T-helper 9 cell (primary cell): ENCODE data around the gene LGMN.
"Not testable (repeated sequence)": the region's sequence is repeated elsewhere in the genome, so short reads cannot be mapped to it uniquely, and the experiment has no call there.

Experiments used
- DNase-seq: peaks from one replicate; pipeline ENCODE4 v3.0.0-alpha.2; 2020
- total RNA-seq, 2 donors: gene quantifications; one replicate each; lab custom pipeline; 2026; lab: John Stamatoyannopoulos, UW

The LGMN gene
- 2.9 to 6.6 reads per million in 2 donors for total RNA-seq

DNA sequence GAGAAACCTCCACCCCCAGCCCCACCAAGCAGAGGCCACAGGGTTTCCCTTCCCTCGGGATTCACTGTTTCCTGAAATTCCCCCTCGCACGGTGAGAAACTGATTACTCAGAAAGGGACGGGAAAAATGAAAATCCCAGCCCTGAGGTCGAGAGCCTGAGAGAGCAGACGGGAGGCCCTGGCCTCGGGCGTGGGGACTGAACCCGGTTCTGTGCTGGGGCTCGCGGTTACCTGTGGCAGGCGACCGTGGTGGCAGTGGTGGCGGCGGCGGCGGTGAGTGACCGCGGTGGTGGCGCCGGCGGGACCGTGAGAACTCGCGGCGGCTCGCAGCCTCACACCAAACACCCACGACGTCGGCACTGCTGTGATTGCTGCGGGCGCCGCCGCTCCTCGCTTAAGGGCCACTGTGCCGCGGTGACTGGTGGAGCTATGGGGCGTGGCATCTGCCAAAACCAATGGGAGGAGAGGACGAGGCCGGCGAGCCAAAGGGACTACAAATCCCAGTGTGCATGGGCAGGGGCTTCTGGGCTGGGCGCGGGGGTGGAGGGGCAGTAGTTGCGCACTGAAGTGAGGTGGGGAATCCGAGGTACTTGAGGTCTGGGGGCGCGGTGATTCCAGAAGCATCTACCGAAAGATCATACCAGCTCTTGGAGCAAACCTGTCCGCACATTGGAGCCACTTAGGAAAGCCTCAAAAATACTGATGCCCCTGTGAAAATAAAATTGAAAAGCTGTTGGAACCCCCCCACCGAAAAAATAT lies at the start of gene LGMN:
TSS of gene LGMN (minus strand) at position 369 of the 758 bp plus-strand sequence. CDS start 15,841 bp downstream, outside the sequence.
- peak; percentile 59 for DNase-seq

DNA sequence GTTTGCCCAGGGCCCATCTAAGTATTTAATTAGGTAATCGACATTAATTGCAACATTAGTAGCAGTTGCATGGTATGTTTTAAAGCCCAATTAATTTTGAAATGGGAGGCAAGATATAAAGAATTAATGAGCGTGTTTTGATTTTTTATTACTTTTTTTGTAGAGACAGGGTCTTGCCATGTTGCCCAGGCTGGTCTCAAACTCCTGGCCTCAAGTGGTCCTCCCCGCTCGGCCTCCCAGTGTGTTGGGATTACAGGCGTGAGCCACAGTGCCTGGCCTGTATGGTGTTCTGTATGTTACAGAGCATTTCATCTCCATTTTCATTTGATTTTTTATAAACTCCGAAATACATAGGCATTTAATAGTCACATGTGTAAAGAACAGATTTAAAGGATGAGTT lies 46.5 kb upstream of the LGMN start:
- no peak for DNase-seq

DNA sequence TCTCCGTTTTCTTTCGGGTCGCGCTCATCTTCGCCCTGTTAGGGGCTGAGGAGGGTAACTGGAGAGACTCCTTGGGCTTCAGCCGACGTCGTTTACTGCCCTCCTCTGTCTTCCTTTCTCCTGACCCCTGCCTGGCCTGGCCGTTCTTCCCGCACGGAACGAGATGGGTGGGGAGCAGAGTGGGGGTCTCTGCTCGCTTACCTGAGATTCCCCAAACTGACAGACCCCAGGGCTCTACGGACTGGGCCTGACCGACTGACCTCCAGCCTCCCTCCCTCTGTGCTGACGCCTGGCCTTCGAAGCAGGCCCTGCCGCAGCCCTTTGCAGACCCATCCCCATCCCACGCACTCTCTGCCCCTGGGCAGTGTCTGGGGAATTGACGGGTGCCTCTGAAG lies 46.1 kb upstream of the LGMN start:
- peak; percentile 5 for DNase-seq

DNA sequence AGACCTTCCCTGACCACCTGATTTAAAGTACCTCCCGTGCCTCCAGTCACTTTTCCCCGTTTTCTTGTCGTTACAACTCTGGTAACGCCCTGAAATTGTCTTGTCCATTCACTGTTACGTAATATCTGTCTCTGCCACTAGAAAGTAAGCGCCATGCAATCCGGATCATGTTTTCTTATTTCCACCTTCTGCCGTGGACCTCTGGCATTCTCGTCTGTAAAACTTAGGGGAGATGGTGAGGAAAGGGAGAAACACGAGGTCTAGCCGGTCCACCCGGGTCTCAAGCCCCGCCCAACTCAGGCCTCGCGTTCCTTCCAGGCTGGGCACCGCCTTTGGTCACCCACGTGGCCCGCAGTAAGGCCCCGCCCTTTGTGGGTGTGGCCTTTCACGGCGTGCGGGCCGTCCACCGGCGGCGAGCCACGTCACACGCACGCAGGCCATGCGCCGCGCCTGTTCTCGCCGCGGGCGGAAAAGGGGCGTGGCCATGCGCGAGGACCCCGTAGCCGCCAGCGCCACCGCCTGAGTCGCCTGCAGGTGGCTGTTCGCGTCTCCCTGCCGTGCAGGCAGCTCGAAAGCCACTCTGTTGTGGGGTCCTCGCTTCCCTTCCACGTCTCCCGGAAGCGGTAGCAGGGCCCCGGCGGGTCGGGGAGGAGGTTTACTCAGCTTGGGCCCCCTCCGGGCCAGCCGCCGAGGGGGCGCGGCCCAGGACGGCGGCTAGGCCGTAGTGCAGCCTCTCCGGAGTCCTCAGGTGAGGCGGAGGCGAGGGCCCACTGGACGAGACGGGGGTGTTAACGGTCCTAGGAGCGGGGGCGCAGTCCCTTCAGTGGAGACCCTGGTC lies 45.5 kb upstream of the LGMN start, which contains the start of gene GOLGA5:
TSS of gene GOLGA5 (plus strand) at position 597 of the 838 bp plus-strand sequence. CDS start 3,133 bp downstream, outside the sequence.
- peak; percentile 97 for DNase-seq

DNA sequence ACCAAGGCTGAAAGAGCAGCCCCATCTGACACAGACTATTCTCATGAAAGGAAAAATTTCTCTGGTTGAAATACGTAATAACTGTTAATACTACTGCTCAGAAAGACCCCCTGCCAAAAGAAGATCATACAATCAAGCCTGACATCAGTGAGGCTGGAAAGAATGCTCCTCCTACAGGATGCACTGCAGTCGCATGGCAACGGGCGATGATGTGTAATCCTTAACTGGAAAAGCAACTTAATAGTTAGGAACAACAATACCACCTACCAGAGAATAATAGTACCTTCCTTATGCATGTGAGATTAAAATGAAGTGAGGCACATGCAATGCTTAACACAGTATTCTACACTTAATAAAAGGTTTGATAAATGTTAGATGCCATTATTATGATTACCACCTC lies 44.5 kb upstream of the LGMN start:
- DNase-seq, result no peak

DNA sequence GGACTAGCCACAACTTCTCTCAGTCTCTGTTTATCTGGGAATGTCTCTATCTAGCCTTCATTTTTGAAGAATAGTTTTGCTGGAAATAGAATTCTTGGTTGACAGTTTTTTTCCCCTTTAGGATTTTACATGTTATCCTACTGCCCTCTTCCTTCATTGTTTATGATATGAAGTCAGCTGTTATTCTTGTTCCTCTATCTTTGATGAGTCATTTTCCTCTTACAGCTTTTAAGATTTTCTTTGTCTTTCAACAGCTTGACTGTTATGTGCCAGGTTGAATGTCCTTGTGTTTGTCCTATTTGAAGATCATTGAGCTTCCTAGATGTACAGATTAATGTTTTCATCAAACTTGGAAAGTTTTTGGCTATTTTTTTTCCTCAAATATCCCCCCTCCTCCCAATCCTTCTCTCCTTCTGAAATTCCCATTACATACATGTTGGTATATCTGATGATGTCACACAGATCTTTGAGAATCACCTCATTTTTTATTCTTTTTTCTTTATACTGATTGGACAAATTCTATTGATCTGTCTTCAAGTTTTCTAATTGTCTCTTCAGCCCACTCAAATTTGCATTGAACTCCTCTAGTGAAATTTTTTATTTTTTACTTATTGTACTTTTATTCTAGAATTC lies 41.1 kb upstream of the LGMN start:
- no peak for DNase-seq

DNA sequence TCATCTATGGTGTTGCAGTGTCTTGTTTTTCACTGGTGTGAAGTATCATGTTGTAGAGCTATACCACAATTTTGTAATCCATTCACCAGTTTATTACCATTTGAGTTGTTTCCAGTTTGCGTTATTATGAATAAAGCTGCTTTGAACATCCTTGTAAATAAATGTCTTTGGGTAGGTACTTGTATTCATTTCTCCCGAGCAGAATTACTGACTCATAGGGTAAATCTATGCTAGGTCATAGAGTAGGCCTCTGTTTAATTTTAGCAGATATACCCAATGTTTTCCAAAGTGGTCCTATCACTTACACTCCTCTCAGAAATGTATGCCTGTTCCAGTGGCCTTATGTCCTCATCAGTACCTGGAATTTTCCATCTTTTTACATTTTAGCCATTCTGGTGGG lies 39.1 kb upstream of the LGMN start:
- DNase-seq, result no peak

DNA sequence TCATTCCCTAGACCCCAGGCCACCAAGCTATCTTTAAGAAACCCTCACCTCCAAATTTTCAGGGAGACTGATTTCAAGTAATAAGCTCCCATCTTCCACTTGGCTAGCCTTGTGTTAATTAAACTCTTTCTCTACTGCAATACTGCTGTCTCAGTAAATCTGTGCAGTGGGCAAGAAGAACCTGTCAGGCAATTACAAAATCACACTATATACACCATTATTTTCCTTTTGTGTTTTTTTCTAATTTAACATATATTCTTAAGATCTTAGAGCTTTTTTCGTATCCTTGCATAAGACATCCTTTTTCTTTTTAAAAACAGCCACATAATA lies 38.0 kb upstream of the LGMN start:
- DNase-seq, result no peak

DNA sequence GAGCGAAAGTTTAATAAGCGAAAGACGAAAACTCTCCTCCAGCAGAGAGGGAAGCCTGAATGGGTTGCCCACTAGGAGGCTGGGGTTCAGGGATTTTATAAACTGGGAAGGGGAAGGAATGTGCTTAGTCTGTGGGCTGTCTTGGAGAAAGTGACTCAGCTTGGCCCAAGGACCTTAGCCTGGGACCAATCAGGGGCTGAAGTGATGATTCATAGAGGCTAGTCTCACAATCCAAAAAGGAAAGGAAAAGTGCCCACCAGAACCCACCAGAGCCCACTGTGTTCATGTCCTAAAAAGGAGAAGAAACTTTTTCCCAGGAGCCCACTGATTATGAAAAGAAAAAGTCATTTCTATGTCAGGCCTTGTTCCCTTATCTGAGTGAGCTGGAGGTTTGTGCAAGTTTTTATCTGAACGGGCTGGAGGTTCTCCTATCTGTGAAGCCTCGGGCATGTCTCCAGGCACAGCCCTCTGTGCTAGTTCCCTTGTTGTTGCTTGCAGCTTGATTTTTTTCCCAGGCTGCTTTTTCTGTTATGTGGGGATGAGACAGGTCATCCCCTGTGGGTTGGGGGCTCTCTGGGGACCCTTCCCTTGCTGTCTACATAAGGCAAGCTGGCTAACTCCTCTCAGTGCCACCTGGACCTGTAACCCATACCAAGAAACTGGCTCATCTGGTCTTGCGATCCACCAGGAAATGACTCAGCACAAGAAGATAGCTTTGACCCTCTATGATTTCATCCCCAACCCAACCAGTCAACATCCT lies 37.4 kb upstream of the LGMN start:
- DNase-seq, result no peak

DNA sequence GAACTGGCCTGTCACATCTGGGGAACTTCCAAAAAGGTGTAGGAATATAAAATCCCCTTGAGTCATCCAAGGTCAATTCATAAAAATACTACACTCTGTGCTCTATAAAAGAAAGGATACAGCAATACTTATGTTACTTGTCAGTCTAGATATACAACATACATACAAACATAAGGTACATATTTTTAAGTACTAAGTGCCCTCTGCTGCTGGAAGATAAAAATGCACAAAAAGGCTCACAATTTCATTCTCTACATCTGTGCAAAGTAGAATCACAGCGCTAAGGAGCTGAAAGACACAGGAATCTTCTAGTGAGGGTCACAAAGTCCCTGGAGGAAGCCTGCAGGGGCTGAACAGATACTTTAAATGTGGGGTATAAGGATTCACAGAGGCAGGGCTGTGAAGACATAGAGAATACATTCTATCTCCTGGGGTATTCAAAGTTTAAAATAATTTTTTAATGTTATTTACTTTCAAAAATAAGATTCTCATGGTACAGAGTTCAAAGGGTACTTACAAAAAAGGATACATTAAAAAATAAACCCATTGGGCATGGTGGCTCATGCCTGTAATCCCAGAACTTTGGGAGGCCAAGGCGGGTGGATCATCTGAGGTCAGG lies 35.5 kb upstream of the LGMN start:
- no peak for DNase-seq

DNA sequence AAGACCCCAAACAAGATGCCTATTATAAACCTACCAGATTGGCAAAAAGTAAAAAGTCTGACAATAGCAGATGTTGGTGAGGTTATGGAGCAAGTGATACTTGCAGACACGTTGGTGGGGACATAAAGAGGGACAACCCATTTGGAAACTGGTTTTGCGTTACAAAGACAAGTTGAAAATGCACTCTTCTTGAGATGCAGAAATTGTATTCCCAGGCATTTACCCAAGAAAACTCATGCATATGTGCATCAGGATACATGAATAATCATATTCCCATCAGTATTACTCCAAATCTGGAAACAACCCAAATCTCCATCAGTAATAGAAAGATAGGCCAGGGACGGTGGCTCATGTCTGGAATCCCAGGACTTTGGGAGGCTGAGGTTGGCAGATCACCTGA lies 32.9 kb upstream of the LGMN start:
- no peak for DNase-seq

DNA sequence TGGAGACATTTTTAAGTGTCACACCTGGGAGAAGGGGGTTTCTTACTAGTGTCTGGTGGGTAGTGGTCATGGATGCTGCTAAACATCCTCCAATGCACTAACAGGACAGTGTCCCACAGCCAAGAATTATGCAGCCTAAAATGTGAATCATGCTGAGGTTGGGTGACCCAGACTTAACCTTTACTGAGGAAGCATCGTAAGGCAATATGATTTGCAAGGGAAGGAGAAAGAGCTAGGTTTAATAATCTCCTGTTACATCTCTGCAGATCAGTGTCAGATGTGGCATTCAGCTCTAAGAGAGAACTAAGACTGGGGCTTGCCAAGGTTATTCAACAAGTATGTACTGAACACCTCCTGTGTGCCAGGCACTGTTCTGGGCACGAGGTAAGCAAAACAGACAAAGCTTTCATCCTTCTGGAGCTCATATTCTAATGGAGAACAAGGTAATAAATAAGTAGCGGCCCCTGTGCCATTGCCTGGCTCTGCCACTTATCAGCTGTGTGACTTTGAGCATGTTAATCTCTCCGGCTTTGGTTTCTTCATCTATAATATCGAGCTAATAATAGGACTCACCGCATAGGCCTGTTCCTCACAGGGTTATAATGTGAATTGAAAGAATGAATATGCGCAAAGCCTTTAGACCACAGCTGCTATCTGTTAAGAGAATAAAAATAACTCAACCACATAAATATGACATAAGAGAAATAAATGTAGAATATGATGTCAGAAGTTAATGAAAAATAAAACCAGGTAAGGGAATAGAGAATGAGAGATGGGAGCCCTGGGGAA lies 32.2 kb upstream of the LGMN start:
- DNase-seq, result no peak

DNA sequence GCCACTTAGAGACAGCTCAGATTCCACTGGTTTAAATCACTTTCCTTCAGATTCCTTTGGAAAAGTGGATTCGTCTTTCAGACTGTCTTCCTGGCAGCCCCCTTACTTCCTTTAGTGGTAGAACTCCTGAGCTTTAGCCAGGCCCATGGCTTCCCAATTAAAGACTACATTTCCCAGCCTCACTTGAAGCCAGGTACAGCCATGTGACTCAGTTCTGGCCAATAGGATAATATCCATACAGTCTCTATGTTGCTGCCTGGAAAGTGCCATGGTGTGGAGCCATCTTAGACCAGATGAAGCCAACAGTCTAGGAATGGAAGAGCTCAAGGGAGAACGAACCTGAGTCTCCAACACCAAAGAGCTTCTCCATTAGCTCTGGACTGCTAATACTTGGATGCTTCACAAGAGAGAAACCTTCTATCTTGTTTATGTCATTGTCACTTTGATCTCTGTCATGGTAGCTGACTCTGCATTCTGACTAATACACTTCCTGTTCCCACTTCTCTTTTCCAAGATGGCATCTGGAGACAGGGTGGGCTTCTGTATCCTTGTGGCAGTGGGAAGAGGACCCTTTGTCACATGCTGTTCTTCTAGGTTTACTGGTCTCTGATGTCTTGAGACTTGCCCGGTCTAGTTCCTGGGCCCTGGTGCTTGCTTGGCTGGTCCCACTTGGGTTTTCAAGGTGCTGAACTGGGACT lies 30.6 kb upstream of the LGMN start:
- not testable (repeated sequence) for DNase-seq

DNA sequence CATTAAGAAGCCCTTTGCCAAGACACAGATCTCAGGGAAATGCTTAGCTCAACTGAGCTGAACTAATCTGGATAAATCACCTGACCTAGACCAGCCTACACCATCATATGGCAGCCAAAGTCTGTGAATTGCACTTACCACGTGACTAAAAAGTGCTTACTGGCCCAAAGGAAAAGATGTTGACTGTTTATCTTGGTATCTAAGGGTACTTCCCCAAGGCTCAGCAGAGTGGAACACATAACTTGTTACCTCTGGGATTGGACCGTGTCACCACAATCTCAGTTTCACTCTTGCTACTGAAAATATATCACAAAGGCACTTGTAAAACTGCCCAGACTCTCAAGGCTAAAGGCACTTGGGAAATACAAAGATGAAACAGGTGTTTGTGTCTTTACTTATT lies 26.9 kb upstream of the LGMN start:
- not testable (repeated sequence) for DNase-seq

DNA sequence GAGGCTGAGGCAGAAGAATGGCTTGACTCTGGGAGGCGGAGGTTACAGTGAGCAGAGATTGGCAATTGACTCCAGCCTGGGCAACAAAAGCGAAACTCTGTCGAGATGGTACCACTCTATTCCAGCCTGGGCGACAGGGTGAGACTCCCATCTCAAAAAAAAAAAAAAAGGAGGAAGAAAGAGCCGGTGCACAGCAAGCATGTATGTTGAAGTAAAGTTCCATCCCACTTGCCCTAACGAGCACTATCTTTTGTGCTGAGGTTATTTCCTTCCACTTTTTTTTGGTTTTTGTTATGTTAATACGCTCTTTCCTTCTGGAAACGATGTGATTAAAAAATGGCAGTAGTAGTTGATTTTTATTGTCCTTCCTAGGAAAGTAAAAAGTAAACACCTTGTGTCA lies 26.1 kb upstream of the LGMN start:
- DNase-seq, result no peak

DNA sequence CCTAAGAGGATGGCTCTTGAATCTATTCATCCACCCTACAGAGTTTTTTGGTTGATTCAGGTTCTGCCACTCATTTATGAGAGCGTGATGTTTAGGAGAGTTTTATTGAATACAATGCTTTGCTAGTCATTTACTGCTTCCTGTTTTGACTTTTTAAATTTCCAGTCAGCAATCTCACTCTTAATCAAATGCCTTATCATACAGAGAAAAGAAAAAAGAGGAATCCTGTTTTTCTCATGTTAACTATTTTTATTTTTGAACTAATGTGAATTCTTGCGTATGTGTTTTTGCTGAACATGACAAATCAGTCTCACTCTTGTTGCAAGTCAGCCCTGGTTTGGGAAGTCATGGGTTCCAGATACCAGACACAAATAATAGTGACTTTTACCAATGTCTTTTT lies 22.1 kb upstream of the LGMN start:
- no peak for DNase-seq

DNA sequence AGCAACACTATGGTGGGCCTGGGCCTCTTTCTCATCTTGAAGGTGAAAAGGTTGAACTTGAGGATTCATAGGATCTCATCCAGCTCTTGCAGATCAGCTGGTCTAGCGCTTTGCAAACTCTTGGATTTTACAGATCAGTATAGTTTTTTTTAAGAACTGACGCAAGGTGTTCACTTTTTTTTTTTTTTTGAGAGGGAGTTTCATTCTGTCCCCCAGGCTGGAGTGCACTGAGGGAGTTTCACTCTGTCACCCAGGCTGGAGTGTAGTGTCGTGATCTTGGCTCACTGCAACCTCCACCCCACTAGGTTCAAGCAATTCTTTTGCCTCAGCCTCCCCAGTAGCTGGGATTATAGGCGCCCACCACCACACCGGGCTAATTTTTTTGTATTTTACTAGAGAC lies 20.4 kb upstream of the LGMN start:
- DNase-seq, result no peak

DNA sequence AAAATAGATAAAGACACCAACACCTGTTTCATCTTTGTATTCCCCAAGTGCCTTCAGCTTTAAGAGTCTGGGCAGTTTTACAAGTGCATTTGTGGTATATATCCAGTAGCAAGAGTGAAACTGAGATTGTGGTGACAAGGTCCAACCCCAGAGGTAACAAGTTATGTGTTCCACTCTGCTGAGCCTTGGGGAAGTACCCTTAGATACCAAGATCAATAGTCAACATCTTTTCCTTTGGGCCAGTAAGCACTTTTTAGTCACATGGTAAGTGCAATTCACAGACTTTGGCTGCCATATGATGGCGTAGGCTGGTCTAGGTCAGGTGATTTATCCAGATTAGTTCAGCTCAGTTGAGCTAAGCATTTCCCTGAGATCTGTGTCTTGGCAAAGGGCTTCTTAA lies 19.8 kb upstream of the LGMN start:
- not testable (repeated sequence) for DNase-seq

DNA sequence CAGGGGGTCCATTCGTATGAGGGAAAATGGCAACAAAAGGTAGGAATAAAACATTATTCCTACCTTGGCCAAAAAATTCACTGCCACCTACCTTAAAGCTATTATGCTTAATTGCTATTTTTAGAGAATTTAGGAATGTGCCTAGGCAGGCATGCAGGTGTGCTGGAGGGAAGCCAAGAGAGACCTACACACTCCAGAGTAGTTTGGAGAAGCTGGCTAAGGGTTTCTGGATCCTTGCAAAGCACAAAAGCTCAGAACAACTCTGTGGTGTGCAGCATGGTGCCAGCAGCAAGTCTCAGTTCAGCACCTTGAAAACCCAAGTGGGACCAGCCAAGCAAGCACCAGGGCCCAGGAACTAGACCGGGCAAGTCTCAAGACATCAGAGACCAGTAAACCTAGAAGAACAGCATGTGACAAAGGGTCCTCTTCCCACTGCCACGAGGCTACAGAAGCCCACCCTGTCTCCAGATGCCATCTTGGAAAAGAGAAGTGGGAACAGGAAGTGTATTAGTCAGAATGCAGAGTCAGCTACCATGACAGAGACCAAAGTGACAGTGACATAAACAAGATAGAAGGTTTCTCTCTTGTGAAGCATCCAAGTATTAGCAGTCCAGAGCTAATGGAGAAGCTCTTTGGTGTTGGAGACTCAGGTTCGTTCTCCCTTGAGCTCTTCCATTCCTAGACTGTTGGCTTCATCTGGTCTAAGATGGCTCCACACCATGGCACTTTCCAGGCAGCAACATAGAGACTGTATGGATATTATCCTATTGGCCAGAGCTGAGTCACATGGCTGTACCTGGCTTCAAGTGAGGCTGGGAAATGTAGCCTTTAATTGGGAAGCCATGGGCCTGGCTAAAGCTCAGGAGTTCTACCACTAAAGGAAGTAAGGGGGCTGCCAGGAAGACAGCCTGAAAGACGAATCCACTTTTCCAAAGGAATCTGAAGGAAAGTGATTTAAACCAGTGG lies 15.5 kb upstream of the LGMN start:
- not testable (repeated sequence) for DNase-seq

DNA sequence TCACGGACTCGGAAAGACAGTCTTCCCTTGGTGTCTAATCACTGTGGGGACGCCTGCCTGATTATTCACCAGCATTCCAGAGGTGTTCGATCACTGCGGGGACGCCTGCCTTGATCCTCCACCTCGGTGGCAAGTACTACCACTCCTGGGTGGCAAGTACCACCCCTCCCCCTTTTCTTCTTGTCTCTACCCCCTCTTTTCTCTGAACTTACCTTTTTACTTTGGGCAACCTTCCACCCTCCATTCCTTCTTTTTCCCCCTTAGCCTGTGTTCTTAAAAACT lies 12.0 kb upstream of the LGMN start:
- DNase-seq, result no peak
